Right lobe of liver (tissue), 4 donors: Measurements from ENCODE around the gene MYD88.

Experiments used
- POLR2A ChIP-seq: fragments of 450-650 bp; IDR thresholded peaks from one replicate; pipeline ENCODE4 v1.6.1; 2017; ENCODE audit warnings: antibody characterized with exemption, mild to moderate bottlenecking
- TF ChIP-seq, protein P1 (sequence below), 4 donors: fragments of 200-600 bp in 3 of 4; fragments of 450-650 bp in 1 of 4; IDR thresholded peaks; one replicate each; pipeline versions ENCODE4 v1.5.1 to v1.8.0; 2016 to 2022; ENCODE audit warnings: antibody characterized with exemption in 4 of 4, mild to moderate bottlenecking in 2 of 4
- donor health status: DM: no; HTN: no; CAD: no.
- donor health status: DM: no; HTN: no; CAD: no.
- donor health status: DM: no; HTN: yes; CAD: no.

DNA sequence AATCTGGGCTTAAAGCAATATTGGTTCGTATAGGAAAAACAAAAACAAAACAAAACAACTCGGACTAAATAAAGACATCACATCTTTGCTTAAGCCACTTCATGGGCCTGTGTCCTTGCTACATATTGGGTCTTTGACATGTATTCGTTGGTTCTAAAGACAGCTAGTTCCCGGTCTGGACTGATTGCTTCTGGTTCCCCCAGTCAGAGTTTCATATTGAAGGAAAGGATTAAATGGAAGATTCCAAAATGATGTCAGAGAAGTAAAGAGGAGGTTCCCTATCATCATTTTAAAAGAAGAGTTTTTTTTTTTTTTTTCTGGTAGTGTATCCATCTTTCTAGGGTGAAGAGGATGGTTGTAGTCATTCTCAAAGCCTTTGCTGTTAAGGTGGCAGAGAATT lies 29.1 kb downstream of the MYD88 start:
- TF ChIP-seq, protein P1, sequence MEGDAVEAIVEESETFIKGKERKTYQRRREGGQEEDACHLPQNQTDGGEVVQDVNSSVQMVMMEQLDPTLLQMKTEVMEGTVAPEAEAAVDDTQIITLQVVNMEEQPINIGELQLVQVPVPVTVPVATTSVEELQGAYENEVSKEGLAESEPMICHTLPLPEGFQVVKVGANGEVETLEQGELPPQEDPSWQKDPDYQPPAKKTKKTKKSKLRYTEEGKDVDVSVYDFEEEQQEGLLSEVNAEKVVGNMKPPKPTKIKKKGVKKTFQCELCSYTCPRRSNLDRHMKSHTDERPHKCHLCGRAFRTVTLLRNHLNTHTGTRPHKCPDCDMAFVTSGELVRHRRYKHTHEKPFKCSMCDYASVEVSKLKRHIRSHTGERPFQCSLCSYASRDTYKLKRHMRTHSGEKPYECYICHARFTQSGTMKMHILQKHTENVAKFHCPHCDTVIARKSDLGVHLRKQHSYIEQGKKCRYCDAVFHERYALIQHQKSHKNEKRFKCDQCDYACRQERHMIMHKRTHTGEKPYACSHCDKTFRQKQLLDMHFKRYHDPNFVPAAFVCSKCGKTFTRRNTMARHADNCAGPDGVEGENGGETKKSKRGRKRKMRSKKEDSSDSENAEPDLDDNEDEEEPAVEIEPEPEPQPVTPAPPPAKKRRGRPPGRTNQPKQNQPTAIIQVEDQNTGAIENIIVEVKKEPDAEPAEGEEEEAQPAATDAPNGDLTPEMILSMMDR (IDR thresholded peaks at IDR 0.05), result no peak
- TF ChIP-seq POLR2A, result no peak
